HG03045 (cell line): ENCODE data around the gene RLN3.
"Not testable (repeated sequence)": the region's sequence is repeated elsewhere in the genome, so short reads cannot be mapped to it uniquely, and the experiment has no call there.

Source experiments
- ATAC-seq: cut with Tn5 transposase; IDR thresholded peaks from one replicate; pipeline ENCODE4 v1.9.1; 2021; ENCODE audit warnings: mild to moderate bottlenecking, moderate library complexity; ENCODE audit not compliant: unreplicated experiment

RLN3 gene

GRCh38 chr19:14019100-14019499 lies 8.8 kb upstream of the RLN3 start:
- no peak for ATAC-seq

GRCh38 chr19:14019739-14020138 lies 8.2 kb upstream of the RLN3 start:
- not testable (repeated sequence) for ATAC-seq

GRCh38 chr19:14021474-14021873 lies 6.5 kb upstream of the RLN3 start:
- no peak for ATAC-seq

- ATAC-seq = no peak
These were observed 5.5 kb upstream of the RLN3 start for GRCh38 chr19:14022469-14022868.

- ATAC-seq = no peak
These were observed 4.3 kb upstream of the RLN3 start for GRCh38 chr19:14023404-14024235.

- not testable (repeated sequence) for ATAC-seq
These were observed 1.2 kb upstream of the RLN3 start for GRCh38 chr19:14026652-14027192.

GRCh38 chr19:14028901-14029300 lies 953 bp downstream of the RLN3 start:
- ATAC-seq = no peak

- ATAC-seq = no peak
These were observed 3.2 kb downstream of the RLN3 start for GRCh38 chr19:14030997-14031718.

GRCh38 chr19:14031719-14032480 lies 4.0 kb downstream of the RLN3 start, which contains the start of gene IL27RA:
TSS of gene IL27RA (plus strand) at chr19:14031762. CDS start at chr19:14031873, 111 bp downstream.
- ATAC-seq = peak; percentile 63

- ATAC-seq = no peak
These were observed 6.0 kb downstream of the RLN3 start for GRCh38 chr19:14033946-14034345.

GRCh38 chr19:14035159-14035558 lies 7.2 kb downstream of the RLN3 start:
- ATAC-seq = not testable (repeated sequence)

GRCh38 chr19:14035706-14036105 lies 7.8 kb downstream of the RLN3 start:
- ATAC-seq = no peak

GRCh38 chr19:14039181-14039580 lies 11.2 kb downstream of the RLN3 start:
- ATAC-seq = no peak

- ATAC-seq = not testable (repeated sequence)
These were observed 15.0 kb downstream of the RLN3 start for GRCh38 chr19:14042659-14043608.

GRCh38 chr19:14047866-14048265 lies 19.9 kb downstream of the RLN3 start:
- not testable (repeated sequence) for ATAC-seq

- ATAC-seq = no peak
These were observed 20.6 kb downstream of the RLN3 start for GRCh38 chr19:14048443-14049153.

GRCh38 chr19:14050512-14050911 lies 22.6 kb downstream of the RLN3 start:
- ATAC-seq = no peak

GRCh38 chr19:14050961-14051360 lies 23.0 kb downstream of the RLN3 start:
- ATAC-seq = not testable (repeated sequence)

GRCh38 chr19:14051980-14052379 lies 24.0 kb downstream of the RLN3 start:
- no peak for ATAC-seq
